Cardiac muscle cell (in vitro differentiated cells and primary cell): Measurements from ENCODE around the gene CCDC134. TPM values are rescaled to one million over a fixed set of nuclear protein-coding genes. Genes with fewer than 3 reads are reported as not detected.
A peak's percentile ranks its signal among the peaks of the same experiment; 100 is the strongest.
"Not testable (repeated sequence)": the region's sequence is repeated elsewhere in the genome, so short reads cannot be mapped to it uniquely, and the experiment has no call there.

Experiments used
- DNase-seq, 2 donors: peaks; one replicate each; pipeline versions ENCODE4 v3.0.0 to v3.0.0-alpha.2; 2010 to 2017; ENCODE audit warnings: low read depth in 1 of 2, low spot score in 1 of 2
- H3K27ac ChIP-seq: fragments of 200-600 bp; sonication (generic); 2 replicates; pipeline ENCODE4 v1.5.1; 2016
- H3K27me3 ChIP-seq: fragments of 200-600 bp; sonication (generic); 2 replicates; pipeline ENCODE4 v1.6.0; 2016; ENCODE audit warnings: control low read depth
- H3K36me3 ChIP-seq: fragments of 200-600 bp; sonication (generic); 2 replicates; pipeline ENCODE4 v1.5.1; 2016; ENCODE audit warnings: control low read depth
- H3K4me1 ChIP-seq: fragments of 200-600 bp; sonication (generic); 2 replicates; pipeline ENCODE4 v1.8.1; 2017; ENCODE audit warnings: low read depth, mild to moderate bottlenecking, mixed run types
- H3K4me3 ChIP-seq: fragments of 200-600 bp; sonication (generic); 2 replicates; pipeline ENCODE4 v1.5.1; 2016; ENCODE audit warnings: mild to moderate bottlenecking
- H3K9me3 ChIP-seq: fragments of 200-600 bp; sonication (generic); 2 replicates; pipeline ENCODE4 v1.5.1; 2017; ENCODE audit warnings: low read depth, mild to moderate bottlenecking, control low read depth
- polyA plus RNA-seq: library from polyadenylated mRNA; unstranded; fragments of >200 nt; fragmentation: Nextera tagmentation; extraction: Ambion mirVana; gene quantifications from 2 replicates; pipeline ENCODE4 v1.2.1, GENCODE V29; 2016
- total RNA-seq: library from RNA; depleted of rRNA; stranded (reverse); fragments of >200 nt; gene quantifications from 2 replicates; pipeline ENCODE4 v1.2.3, GENCODE V29; 2016
- TF ChIP-seq, protein P1 (sequence below): IDR thresholded peaks from 2 replicates; pipeline ENCODE4 v1.5.1; 2012; ENCODE audit warnings: low read depth, mild to moderate bottlenecking, low read length

The CCDC134 gene
- total and polyA plus RNA-seq, 2 experiments from 2014 or later: 11.5 to 19.3 TPM

DNA sequence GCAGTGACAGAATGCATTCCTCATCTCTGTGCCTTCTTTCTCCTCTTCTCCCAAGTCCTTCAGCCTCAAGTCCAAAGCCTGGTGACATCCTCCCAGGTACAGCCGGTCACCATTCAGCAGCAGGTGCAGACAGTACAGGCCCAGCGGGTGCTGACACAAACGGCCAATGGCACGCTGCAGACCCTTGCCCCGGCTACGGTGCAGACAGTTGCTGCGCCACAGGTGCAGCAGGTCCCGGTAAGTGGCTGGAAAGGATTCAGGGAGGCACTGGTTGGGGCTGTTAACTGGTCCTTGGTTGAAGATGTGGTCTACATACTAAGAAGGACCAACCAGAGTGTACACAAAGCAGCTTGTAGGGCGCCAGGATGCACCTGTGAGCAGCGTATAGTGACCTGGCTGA is 68.1 kb downstream of the CCDC134 start:
- TF ChIP-seq, protein P1, sequence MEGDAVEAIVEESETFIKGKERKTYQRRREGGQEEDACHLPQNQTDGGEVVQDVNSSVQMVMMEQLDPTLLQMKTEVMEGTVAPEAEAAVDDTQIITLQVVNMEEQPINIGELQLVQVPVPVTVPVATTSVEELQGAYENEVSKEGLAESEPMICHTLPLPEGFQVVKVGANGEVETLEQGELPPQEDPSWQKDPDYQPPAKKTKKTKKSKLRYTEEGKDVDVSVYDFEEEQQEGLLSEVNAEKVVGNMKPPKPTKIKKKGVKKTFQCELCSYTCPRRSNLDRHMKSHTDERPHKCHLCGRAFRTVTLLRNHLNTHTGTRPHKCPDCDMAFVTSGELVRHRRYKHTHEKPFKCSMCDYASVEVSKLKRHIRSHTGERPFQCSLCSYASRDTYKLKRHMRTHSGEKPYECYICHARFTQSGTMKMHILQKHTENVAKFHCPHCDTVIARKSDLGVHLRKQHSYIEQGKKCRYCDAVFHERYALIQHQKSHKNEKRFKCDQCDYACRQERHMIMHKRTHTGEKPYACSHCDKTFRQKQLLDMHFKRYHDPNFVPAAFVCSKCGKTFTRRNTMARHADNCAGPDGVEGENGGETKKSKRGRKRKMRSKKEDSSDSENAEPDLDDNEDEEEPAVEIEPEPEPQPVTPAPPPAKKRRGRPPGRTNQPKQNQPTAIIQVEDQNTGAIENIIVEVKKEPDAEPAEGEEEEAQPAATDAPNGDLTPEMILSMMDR: no peak
- H3K36me3 ChIP-seq: peaks cover 56% of the 10 kb centered on the region
- DNase-seq: no peak
- no peaks in the 10 kb centered on the region for H3K27me3 ChIP-seq
- no peak overlapping the region for H3K27ac ChIP-seq
- H3K4me3 ChIP-seq: no peak overlapping the region
- H3K4me1 ChIP-seq: no peaks in the 10 kb centered on the region
- H3K9me3 ChIP-seq: no peaks in the 10 kb centered on the region

DNA sequence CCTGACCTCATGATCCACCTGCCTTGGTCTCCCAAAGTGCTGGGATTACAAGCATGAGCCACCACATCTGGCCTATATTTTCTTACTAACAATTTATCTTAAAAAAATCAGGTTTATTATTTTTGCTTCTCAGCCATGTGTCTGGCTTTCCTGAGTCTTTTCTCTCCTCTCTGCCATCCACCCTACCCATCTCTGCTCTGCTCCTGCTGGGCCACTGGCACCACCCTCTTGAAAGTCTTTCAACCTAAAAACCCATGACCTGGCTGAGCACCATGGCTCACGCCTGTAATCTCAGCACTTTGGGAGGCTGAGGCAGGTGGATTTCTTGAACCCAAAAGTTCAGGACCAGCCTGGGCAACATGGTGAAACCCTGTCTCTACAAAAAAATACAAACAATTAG is 69.6 kb downstream of the CCDC134 start:
- not testable (repeated sequence) for H3K27me3 ChIP-seq, DNase-seq, H3K27ac ChIP-seq, H3K4me3 ChIP-seq, H3K9me3 ChIP-seq, H3K4me1 ChIP-seq
- peaks cover 71% of the 10 kb centered on the region for H3K36me3 ChIP-seq

DNA sequence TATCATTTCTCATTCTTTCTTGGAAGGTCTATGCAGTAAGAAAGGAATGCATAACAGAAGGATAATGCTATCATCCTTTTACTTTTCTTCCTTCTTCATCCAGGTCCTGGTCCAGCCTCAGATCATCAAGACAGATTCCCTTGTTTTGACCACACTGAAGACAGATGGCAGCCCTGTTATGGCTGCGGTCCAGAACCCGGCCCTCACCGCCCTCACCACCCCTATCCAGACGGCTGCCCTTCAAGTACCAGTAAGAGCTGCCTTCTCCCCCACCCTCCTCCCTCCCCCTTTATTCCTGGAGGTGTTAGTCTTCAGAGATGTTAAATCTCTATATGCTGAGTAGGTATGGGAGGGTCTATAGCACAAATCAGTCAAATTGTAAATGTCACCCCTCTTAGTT is 70.3 kb downstream of the CCDC134 start:
- Histone ChIP-seq H3K27me3 (no peaks in the 10 kb centered on the region), H3K27ac (no peak overlapping the region), H3K4me1 (no peaks in the 10 kb centered on the region), H3K4me3 (no peak overlapping the region), H3K36me3 (peaks cover 78% of the 10 kb centered on the region), H3K9me3 (no peaks in the 10 kb centered on the region)
- TF ChIP-seq, protein P1: no peak
- no peak for DNase-seq

DNA sequence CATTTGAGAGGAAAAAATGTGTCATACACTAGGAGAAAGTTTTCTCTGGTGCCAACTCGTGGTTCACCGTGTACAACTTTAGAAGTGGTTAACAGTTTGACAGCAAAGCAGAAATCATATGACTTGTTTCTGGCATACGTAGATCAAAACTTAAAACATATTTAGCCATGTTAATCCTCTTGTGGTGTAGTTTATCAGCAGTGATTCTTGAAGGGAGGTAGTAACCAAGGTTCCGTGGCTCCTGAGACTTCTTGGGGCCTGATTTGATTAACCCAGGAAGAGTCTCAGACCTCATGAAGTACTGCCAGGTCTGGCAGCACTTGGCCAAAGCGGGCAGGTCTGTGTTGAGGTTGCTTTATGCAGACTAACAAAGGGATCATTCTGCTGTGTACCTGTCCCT is 72.9 kb downstream of the CCDC134 start:
- no peak for DNase-seq
- Histone ChIP-seq H3K4me3 (no peak overlapping the region), H3K36me3 (peaks cover 86% of the 10 kb centered on the region), H3K27ac (no peak overlapping the region), H3K9me3 (no peaks in the 10 kb centered on the region), H3K27me3 (no peaks in the 10 kb centered on the region), H3K4me1 (no peaks in the 10 kb centered on the region)
- TF ChIP-seq, protein P1: no peak

DNA sequence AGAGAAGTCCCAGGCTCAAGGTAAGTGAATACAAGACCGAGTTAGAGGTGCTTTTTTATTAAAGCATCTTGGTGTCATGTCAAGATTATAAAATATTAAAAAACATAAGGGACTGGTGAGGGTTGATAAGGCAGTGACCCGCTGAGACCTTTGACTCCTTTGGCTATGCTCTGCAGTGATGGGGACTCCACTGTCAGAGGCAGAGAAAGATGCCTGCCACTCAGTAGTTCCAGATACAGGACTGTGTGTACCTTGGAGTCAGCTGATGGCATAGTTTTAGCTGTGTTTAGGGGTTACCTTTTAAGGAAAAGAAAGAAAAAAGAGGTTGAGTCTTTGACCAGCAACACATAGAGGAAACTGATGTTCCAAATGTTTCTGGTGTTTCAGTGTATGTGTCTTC is 73.6 kb downstream of the CCDC134 start:
- H3K36me3 ChIP-seq: peaks cover 85% of the 10 kb centered on the region
- H3K27me3 ChIP-seq: no peaks in the 10 kb centered on the region
- no peak overlapping the region for H3K4me3 ChIP-seq
- H3K27ac ChIP-seq: no peak overlapping the region
- no peak for DNase-seq
- H3K9me3 ChIP-seq: no peaks in the 10 kb centered on the region
- TF ChIP-seq, protein P1: no peak
- H3K4me1 ChIP-seq: no peaks in the 10 kb centered on the region

DNA sequence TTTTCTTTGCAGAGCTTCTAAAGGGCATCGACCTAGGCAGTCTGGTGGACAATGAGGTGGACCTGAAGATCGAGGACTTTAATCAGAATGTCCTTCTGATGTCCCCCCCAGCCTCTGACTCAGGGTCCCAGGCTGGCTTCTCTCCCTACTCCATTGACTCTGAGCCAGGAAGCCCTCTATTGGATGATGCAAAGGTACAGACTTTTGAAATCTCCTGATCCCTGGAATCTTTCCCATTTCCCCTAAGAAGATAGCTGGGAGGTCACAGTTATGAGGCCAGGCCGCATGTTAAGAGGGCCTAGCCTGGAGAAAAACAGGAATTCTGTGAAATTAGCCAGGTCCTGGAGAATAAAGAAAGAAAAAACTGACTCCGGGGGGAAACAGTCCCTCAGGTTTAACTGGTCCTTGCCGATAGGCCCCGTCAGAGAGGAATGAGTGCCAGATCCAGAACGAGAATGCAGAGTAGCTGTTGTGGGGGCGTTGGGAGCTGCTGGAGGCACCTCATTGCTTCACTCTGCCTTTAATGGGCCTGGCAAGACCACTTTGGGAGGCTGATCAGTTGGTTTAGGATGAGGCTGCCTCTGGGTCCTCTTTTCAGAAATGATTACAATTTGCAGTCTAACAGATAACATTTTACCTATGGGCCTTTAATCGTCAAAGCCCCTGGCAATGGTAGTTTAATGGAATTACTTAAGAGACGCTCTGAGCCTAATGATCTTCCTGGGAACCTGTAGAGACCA is 75.2 kb downstream of the CCDC134 start:
- TF ChIP-seq, protein P1: no peak
- no peak overlapping the region for H3K27ac ChIP-seq
- no peaks in the 10 kb centered on the region for H3K9me3 ChIP-seq
- H3K4me3 ChIP-seq: no peak overlapping the region
- peaks cover 86% of the 10 kb centered on the region for H3K36me3 ChIP-seq
- H3K27me3 ChIP-seq: no peaks in the 10 kb centered on the region
- DNase-seq: peak in 1 of 2 donors; percentile 11
- H3K4me1 ChIP-seq: no peaks in the 10 kb centered on the region

Other genes starting within 250 kb of the CCDC134 start
- gene CSDC2, start 239.7 kb upstream of the CCDC134 start, total RNA-seq: 4.2 and 4.3 TPM in 2 replicates
- 5.0 and 5.1 TPM in 2 replicates for gene CSDC2, start 239.7 kb upstream of the CCDC134 start, polyA plus RNA-seq
- 22.5 and 34.0 TPM in 2 replicates for gene PMM1, start 210.8 kb upstream of the CCDC134 start, total RNA-seq
- 53.7 and 63.6 TPM in 2 replicates for gene PMM1, start 210.8 kb upstream of the CCDC134 start, polyA plus RNA-seq
- 34.2 and 43.2 TPM in 2 replicates for gene DESI1, start 179.6 kb upstream of the CCDC134 start, total RNA-seq
- 27.3 and 27.6 TPM in 2 replicates for gene DESI1, start 179.6 kb upstream of the CCDC134 start, polyA plus RNA-seq
- gene XRCC6, start 179.4 kb upstream of the CCDC134 start, total RNA-seq: 250 and 283 TPM in 2 replicates
- gene XRCC6, start 179.4 kb upstream of the CCDC134 start, polyA plus RNA-seq: 423 and 442 TPM in 2 replicates
- 112 and 149 TPM in 2 replicates for gene SNU13, start 111.8 kb upstream of the CCDC134 start, total RNA-seq
- 246 and 273 TPM in 2 replicates for gene SNU13, start 111.8 kb upstream of the CCDC134 start, polyA plus RNA-seq
- 1.1 and 17.8 TPM in 2 replicates for gene MEI1, start 101.2 kb upstream of the CCDC134 start, total RNA-seq
- 3.3 and 5.6 TPM in 2 replicates for gene MEI1, start 101.2 kb upstream of the CCDC134 start, polyA plus RNA-seq
- gene SREBF2, start 32.4 kb downstream of the CCDC134 start, total RNA-seq: 259 and 273 TPM in 2 replicates
- gene SREBF2, start 32.4 kb downstream of the CCDC134 start, polyA plus RNA-seq: 225 and 238 TPM in 2 replicates
- not detected in 2 replicates for gene SHISA8, start 114.4 kb downstream of the CCDC134 start, total RNA-seq
- gene SHISA8, start 114.4 kb downstream of the CCDC134 start, polyA plus RNA-seq: 0.16 TPM in 1 of 2 replicates, not detected in the other
- gene TNFRSF13C, start 126.1 kb downstream of the CCDC134 start, total RNA-seq: 0.14 and 1.9 TPM in 2 replicates
- 1.1 TPM in 2 replicates for gene TNFRSF13C, start 126.1 kb downstream of the CCDC134 start, polyA plus RNA-seq
- gene CENPM, start 146.5 kb downstream of the CCDC134 start, total RNA-seq: 22.0 and 26.7 TPM in 2 replicates
- 25.8 and 37.0 TPM in 2 replicates for gene CENPM, start 146.5 kb downstream of the CCDC134 start, polyA plus RNA-seq
- 3.6 and 3.9 TPM in 2 replicates for gene SEPTIN3, start 168.8 kb downstream of the CCDC134 start, total RNA-seq
- 2.9 and 3.4 TPM in 2 replicates for gene SEPTIN3, start 168.8 kb downstream of the CCDC134 start, polyA plus RNA-seq
- not detected in 2 replicates for gene WBP2NL, start 198.1 kb downstream of the CCDC134 start, total RNA-seq
- not detected in 2 replicates for gene WBP2NL, start 198.1 kb downstream of the CCDC134 start, polyA plus RNA-seq